OCI-LY7 (cell line): Measurements from ENCODE around the gene IMPA2. TPM values are rescaled to one million over a fixed set of nuclear protein-coding genes. Genes with fewer than 3 reads are reported as not detected.

Experiments used
- BruUV-seq: library from RNA; stranded (reverse); fragments of 400-500 nt; replicated peaks from 2 replicates; lab custom pipeline; 2021; lab: Mats Ljungman, UMichigan
- CTCF ChIA-PET: fragments of 300-600 bp; sonication (Branson Sonifier 250); formaldehyde crosslinking; loops from one replicate; lab custom pipeline; 2022; ENCODE audit warnings: antibody characterized with exemption; ENCODE audit not compliant: unreplicated experiment; lab: Charles Lee
- POLR2A ChIA-PET: fragments of 300-600 bp; sonication (Branson Sonifier 250); formaldehyde crosslinking; loops from one replicate; lab custom pipeline; 2022; ENCODE audit warnings: antibody characterized with exemption; lab: Charles Lee
- DNase-seq: peaks from one replicate; pipeline ENCODE4 v3.0.0-alpha.2; 2015; ENCODE audit warnings: low spot score
- H2AFZ ChIP-seq: fragments of 200-600 bp; sonication (generic), shearing (Covaris generic); 2 replicates; pipeline ENCODE4 v1.6.1; 2014; ENCODE audit warnings: mild to moderate bottlenecking, antibody characterized with exemption, low read length, moderate library complexity
- H3K27ac ChIP-seq: fragments of 200-600 bp; sonication (generic); 2 replicates; pipeline ENCODE4 v1.5.1; 2014; ENCODE audit warnings: mixed run types, low read depth, mild to moderate bottlenecking, moderate library complexity, low read length, inconsistent platforms; ENCODE audit not compliant: poor library complexity, severe bottlenecking
- H3K36me3 ChIP-seq: fragments of 200-600 bp; sonication (generic); 2 replicates; pipeline ENCODE4 v1.6.1; 2014; ENCODE audit warnings: mild to moderate bottlenecking, antibody characterized with exemption, low read length, moderate library complexity, mixed read lengths; ENCODE audit not compliant: insufficient read depth
- H3K4me1 ChIP-seq: fragments of 200-600 bp; sonication (generic); 2 replicates; pipeline ENCODE4 v1.5.1; 2014; ENCODE audit warnings: mild to moderate bottlenecking, low read length; ENCODE audit not compliant: insufficient read depth, poor library complexity, severe bottlenecking
- H3K4me2 ChIP-seq: fragments of 200-600 bp; sonication (generic); 2 replicates; pipeline ENCODE4 v1.6.1; 2014; ENCODE audit warnings: mild to moderate bottlenecking, low read length
- H3K4me3 ChIP-seq: fragments of 200-600 bp; sonication (generic); 2 replicates; pipeline ENCODE4 v1.5.1; 2014; ENCODE audit warnings: mild to moderate bottlenecking, low read depth, low read length; ENCODE audit not compliant: poor library complexity, severe bottlenecking
- H3K79me2 ChIP-seq: fragments of 200-600 bp; sonication (generic); 2 replicates; pipeline ENCODE4 v1.6.1; 2016; ENCODE audit warnings: low read depth, mild to moderate bottlenecking, low read length, moderate library complexity, mixed read lengths; ENCODE audit not compliant: insufficient read depth
- H3K9me2 ChIP-seq: fragments of 200-600 bp; sonication (generic); 2 replicates; pipeline ENCODE4 v1.6.1; 2016; ENCODE audit warnings: mild to moderate bottlenecking, low read length, mixed read lengths; ENCODE audit not compliant: insufficient read depth
- H3K9me3 ChIP-seq: fragments of 200-600 bp; sonication (generic); 2 replicates; pipeline ENCODE4 v1.6.1; 2014; ENCODE audit warnings: mild to moderate bottlenecking, mixed run types, low read length, mixed read lengths
- H4K20me1 ChIP-seq: fragments of 200-600 bp; sonication (generic); 2 replicates; pipeline ENCODE4 v1.6.1; 2014; ENCODE audit warnings: mild to moderate bottlenecking, antibody characterized with exemption, low read length, moderate library complexity, mixed read lengths; ENCODE audit not compliant: insufficient read depth
- CTCF ChIP-seq: fragments of 200-600 bp; sonication (generic); conservative IDR thresholded peaks from 2 replicates; pipeline ENCODE4 v1.5.1; 2014; ENCODE audit warnings: mild to moderate bottlenecking, antibody characterized with exemption, low read length, moderate library complexity, mixed read lengths
- EZH2phosphoT487 ChIP-seq: fragments of 200-600 bp; sonication (generic); IDR thresholded peaks from 2 replicates; pipeline ENCODE4 v1.6.1; 2018; ENCODE audit warnings: low read depth, borderline replicate concordance, mild to moderate bottlenecking, mixed run types, antibody characterized with exemption, low read length, moderate library complexity, mixed read lengths
- intact Hi-C: fragments of 100-400 bp; cut with micrococcal nuclease; formaldehyde crosslinking; loops from one replicate; pipeline ENCODE4 v1.10.0; 2022; ENCODE audit not compliant: unreplicated experiment
- total RNA-seq, 2 experiments: library from RNA; depleted of rRNA in 1 of 2; stranded (reverse); fragments of >200 nt in 1 of 2; shearing (Covaris generic) in 1 of 2; gene quantifications; 2 replicates each; pipeline ENCODE4 v1.2.3, GENCODE V29; 2014 to 2022

IMPA2 gene
- total RNA-seq, 2 experiments from 2014 or later = 51.9 to 59.0 TPM

GRCh38 chr18:12014521-12015415 is 33.5 kb downstream of the IMPA2 start:
- Histone ChIP-seq H3K4me2 (no peak overlapping the region), H3K27ac (no peak overlapping the region), H4K20me1 (no peaks in the 10 kb centered on the region), H3K4me1 (no peaks in the 10 kb centered on the region), H2AFZ (no peak overlapping the region), H3K4me3 (no peak overlapping the region), H3K9me2 (no peaks in the 10 kb centered on the region), H3K9me3 (no peaks in the 10 kb centered on the region), H3K36me3 (peaks cover 19% of the 10 kb centered on the region), H3K79me2 (no peaks in the 10 kb centered on the region)
- no peak for TF ChIP-seq CTCF
- TF ChIP-seq EZH2phosphoT487 = no peak
- ChIA-PET CTCF (interaction anchor here (1.0 kb wide), 1 partner anchor 75 kb away, joined by 4 read pairs; no protein-coding TSS in a partner anchor), POLR2A (interaction anchor here (0.6 to 0.7 kb wide), 2 partner anchors 16 to 256 kb away, joined by 3 read pairs; no protein-coding TSS in a partner anchor)
- no TSS peak for BruUV-seq
- intact Hi-C loops = no loop called here
- DNase-seq = no peak

- H3K9me2 ChIP-seq = no peaks in the 10 kb centered on the region
- H4K20me1 ChIP-seq = no peaks in the 10 kb centered on the region
- DNase-seq = no peak
- BruUV-seq = no TSS peak
- no peak overlapping the region for H3K4me2 ChIP-seq
- peaks cover 2% of the 10 kb centered on the region for H3K4me1 ChIP-seq
- TF ChIP-seq EZH2phosphoT487 = no peak
- no peak for TF ChIP-seq CTCF
- intact Hi-C loops = no loop called here
- H3K9me3 ChIP-seq = no peaks in the 10 kb centered on the region
- H2AFZ ChIP-seq = no peak overlapping the region
- H3K79me2 ChIP-seq = no peaks in the 10 kb centered on the region
- ChIA-PET CTCF (no interaction called here), POLR2A (no interaction called here)
- peaks cover 19% of the 10 kb centered on the region for H3K36me3 ChIP-seq
- H3K27ac ChIP-seq = no peak overlapping the region
- H3K4me3 ChIP-seq = no peak overlapping the region
Measured at GRCh38 chr18:12015416-12016062, 34.2 kb downstream of the IMPA2 start.
